GM18858 (cell line): ENCODE results near the gene CEP290.
A peak's percentile ranks its signal among the peaks of the same experiment; 100 is the strongest.
"Not testable (repeated sequence)": the region's sequence is repeated elsewhere in the genome, so short reads cannot be mapped to it uniquely, and the experiment has no call there.

Experiments
- ATAC-seq: cut with Tn5 transposase; IDR thresholded peaks from one replicate; pipeline ENCODE4 v1.9.1; 2021; ENCODE audit not compliant: unreplicated experiment

The CEP290 gene

DNA sequence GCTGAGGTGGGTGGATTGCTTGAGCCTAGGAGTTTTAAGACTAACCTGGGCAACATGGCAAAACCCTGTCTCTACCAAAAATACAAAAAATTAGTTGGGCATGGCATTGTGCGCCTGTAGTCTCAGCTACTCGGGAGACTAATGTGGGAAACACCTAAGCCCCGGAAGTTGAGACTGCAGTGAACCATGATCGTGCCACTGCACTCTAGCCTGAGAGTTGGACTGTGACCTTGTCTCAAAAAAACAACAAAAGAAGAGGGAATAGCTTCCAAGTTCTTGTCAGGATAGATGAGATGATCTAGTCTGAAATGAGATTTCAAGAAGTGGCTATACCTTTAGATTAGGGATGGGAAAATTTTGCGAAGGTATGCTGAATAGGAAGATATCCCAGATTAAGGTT lies 97.9 kb downstream of the CEP290 start:
- ATAC-seq, result no peak

DNA sequence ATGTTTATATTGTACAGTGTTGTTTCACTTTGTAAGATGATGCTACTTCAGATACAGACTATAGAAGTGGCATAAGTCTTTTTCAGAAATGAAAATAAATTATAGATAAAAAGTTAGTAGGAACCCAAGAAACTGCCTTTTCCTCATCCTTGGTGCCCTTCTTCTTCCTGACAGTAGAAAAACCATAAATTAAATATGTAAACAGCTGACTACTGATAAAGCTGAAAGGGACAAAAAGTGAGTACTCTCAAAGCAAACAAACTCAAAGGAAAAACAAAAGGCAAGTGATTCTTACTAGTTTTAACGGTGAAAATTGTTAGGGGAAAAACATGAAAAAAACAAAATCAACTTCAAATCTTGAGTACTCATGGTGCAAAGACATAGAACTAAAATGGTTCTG lies 104.1 kb downstream of the CEP290 start:
- no peak for ATAC-seq

GRCh38 chr12:88036353-88036965 lies 105.4 kb downstream of the CEP290 start:
- no peak for ATAC-seq

- peak; percentile 3 for ATAC-seq
Observed at GRCh38 chr12:88035907-88036289, 106.0 kb downstream of the CEP290 start.

GRCh38 chr12:88035271-88035906 lies 106.5 kb downstream of the CEP290 start:
- peak; percentile 99 for ATAC-seq

GRCh38 chr12:88031161-88031560 lies 110.7 kb downstream of the CEP290 start:
- not testable (repeated sequence) for ATAC-seq

GRCh38 chr12:88029093-88029665 lies 112.7 kb downstream of the CEP290 start, which contains the start of gene C12orf50:
C12orf50 (minus strand) TSS chr12:88029401; CDS start chr12:88026962, 2,439 bp downstream.
- no peak for ATAC-seq

- ATAC-seq, result no peak
Observed at GRCh38 chr12:88026196-88026595, 115.7 kb downstream of the CEP290 start.

- ATAC-seq, result no peak
Observed at GRCh38 chr12:88017964-88018363, 123.9 kb downstream of the CEP290 start.

- no peak for ATAC-seq
Observed at GRCh38 chr12:88015825-88016224, 126.1 kb downstream of the CEP290 start.

GRCh38 chr12:88011755-88012154 lies 130.1 kb downstream of the CEP290 start:
- ATAC-seq, result no peak

DNA sequence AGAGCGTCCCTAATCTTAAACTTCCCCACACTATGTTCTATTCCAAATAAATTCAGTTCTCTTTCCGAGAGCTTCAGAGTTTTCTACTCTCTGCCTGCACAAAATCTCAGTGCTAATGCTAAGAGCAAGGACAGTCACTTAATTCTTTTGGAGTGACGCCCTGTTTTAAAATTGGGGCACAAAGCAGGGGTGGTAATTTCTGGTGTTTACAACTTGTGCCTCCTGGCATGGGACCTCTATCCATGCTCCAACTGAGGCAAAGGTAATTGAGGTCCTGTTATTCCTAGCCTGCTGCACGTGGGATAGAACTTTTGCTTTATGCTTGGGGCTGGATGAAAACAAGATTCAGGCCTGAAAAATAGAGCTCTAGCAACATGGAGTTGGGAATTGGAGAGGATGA lies 135.5 kb downstream of the CEP290 start:
- no peak for ATAC-seq

GRCh38 chr12:88001327-88001726 lies 140.6 kb downstream of the CEP290 start:
- no peak for ATAC-seq
